Activated CD4-positive, alpha-beta T cell treated with anti-CD3 and anti-CD28 coated beads, Interleukin-2, amount 50 U/mL, for 16 hours (primary cell): Measurements from ENCODE around the gene MEDAG.

Experiments
- DNase-seq: peaks from one replicate; pipeline ENCODE4 v3.0.0-alpha.2; 2020

MEDAG gene

GRCh38 chr13:30966101-30966500 is 60.0 kb downstream of the MEDAG start:
- no peak for DNase-seq

GRCh38 chr13:30968846-30969245 is 62.8 kb downstream of the MEDAG start:
- no peak for DNase-seq

GRCh38 chr13:30971575-30971974 is 65.5 kb downstream of the MEDAG start:
- DNase-seq = no peak

GRCh38 chr13:30972888-30973377 is 66.9 kb downstream of the MEDAG start:
- no peak for DNase-seq

- DNase-seq = no peak
Observed at GRCh38 chr13:30974350-30974749, 68.3 kb downstream of the MEDAG start.
